ENCODE data around the gene NEURL1.

DNA sequence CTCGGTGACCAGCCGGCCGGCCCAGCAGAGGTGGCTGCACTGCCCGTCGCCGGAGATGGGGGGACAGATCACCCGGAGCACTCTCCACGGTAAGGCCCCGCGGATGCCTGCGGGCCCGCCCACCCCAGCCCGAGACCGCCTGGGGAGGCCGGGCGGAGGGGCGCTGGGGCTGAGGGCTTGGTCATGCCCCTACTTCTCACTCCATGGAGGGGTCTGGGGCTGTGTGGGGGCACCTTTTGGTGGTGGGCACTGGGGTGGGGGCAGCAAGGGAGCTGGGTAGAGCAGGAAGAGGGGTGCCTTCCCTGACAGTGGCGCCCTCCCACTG is 61.8 kb downstream of the NEURL1 start:
- TF ChIP-seq EP300 (IDR thresholded peaks at IDR 0.05) (no peak), POLR2A (IDR thresholded peaks at IDR 0.05) (no peak)
- TF ChIP-seq, protein P1, sequence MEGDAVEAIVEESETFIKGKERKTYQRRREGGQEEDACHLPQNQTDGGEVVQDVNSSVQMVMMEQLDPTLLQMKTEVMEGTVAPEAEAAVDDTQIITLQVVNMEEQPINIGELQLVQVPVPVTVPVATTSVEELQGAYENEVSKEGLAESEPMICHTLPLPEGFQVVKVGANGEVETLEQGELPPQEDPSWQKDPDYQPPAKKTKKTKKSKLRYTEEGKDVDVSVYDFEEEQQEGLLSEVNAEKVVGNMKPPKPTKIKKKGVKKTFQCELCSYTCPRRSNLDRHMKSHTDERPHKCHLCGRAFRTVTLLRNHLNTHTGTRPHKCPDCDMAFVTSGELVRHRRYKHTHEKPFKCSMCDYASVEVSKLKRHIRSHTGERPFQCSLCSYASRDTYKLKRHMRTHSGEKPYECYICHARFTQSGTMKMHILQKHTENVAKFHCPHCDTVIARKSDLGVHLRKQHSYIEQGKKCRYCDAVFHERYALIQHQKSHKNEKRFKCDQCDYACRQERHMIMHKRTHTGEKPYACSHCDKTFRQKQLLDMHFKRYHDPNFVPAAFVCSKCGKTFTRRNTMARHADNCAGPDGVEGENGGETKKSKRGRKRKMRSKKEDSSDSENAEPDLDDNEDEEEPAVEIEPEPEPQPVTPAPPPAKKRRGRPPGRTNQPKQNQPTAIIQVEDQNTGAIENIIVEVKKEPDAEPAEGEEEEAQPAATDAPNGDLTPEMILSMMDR (IDR thresholded peaks at IDR 0.05): no peak

Data from tibial nerve (tissue), 4 donors.